DND-41 (cell line): ENCODE results near the gene ATP6V1C2.
A peak's percentile ranks its signal among the peaks of the same experiment; 100 is the strongest.

Experiments
- ATAC-seq: fragments of 200-7000 bp; cut with Tn5 transposase; 3 replicates; pipeline ENCODE4 v1.9.1; 2021; ENCODE audit warnings: low read depth; ENCODE audit not compliant: insufficient read depth
- DNase-seq: peaks from one replicate; pipeline ENCODE4 v3.0.0-alpha.2; 2020
- H2AFZ ChIP-seq: 2 replicates; pipeline ENCODE4 v1.6.0; 2012; ENCODE audit warnings: low read depth, low read length
- H3K27ac ChIP-seq: 2 replicates; pipeline ENCODE4 v1.5.1; 2012; ENCODE audit warnings: low read length, inconsistent platforms
- H3K27me3 ChIP-seq: fragments of 200-600 bp; sonication (generic); 2 replicates; pipeline ENCODE4 v1.6.0; 2012; ENCODE audit warnings: low read length, mild to moderate bottlenecking, inconsistent platforms; ENCODE audit not compliant: insufficient read depth, poor library complexity
- H3K36me3 ChIP-seq: 2 replicates; pipeline ENCODE4 v1.5.1; 2012; ENCODE audit warnings: low read length, inconsistent platforms; ENCODE audit not compliant: insufficient read depth
- H3K4me1 ChIP-seq: 2 replicates; pipeline ENCODE4 v1.5.1; 2012; ENCODE audit warnings: mild to moderate bottlenecking, low read length; ENCODE audit not compliant: insufficient read depth
- H3K4me2 ChIP-seq: 2 replicates; pipeline ENCODE4 v1.6.0; 2012; ENCODE audit warnings: mild to moderate bottlenecking, moderate library complexity, low read length, inconsistent platforms; ENCODE audit not compliant: insufficient read depth
- H3K4me3 ChIP-seq, 2 experiments: fragments of 200-600 bp in 1 of 2; shearing (Covaris generic) in 1 of 2; 2 replicates each; pipeline ENCODE4 v1.5.1; 2012 to 2016; ENCODE audit warnings: inconsistent platforms in 2 of 2, low read length in 2 of 2, mild to moderate bottlenecking in 2 of 2, low read depth in 1 of 2, moderate library complexity in 1 of 2
- H3K79me2 ChIP-seq: 2 replicates; pipeline ENCODE4 v1.6.0; 2012; ENCODE audit warnings: low read length, inconsistent platforms; ENCODE audit not compliant: insufficient read depth
- H3K9ac ChIP-seq: 2 replicates; pipeline ENCODE4 v1.6.0; 2012; ENCODE audit warnings: low read depth, mild to moderate bottlenecking, inconsistent platforms, low read length, moderate library complexity
- H3K9me3 ChIP-seq: 2 replicates; pipeline ENCODE4 v1.5.1; 2012; ENCODE audit warnings: low read length, moderate library complexity, mild to moderate bottlenecking, inconsistent platforms; ENCODE audit not compliant: insufficient read depth, severe bottlenecking
- H4K20me1 ChIP-seq: 2 replicates; pipeline ENCODE4 v1.6.0; 2012; ENCODE audit warnings: low read length; ENCODE audit not compliant: insufficient read depth
- EZH2 ChIP-seq: IDR thresholded peaks from 3 replicates; pipeline ENCODE4 v1.6.1; 2012; ENCODE audit warnings: borderline replicate concordance, low read depth, mild to moderate bottlenecking, moderate library complexity, low read length, inconsistent platforms; ENCODE audit not compliant: severe bottlenecking
- TF ChIP-seq, protein P1 (sequence below): IDR thresholded peaks from 2 replicates; pipeline ENCODE4 v1.5.1; 2012; ENCODE audit warnings: borderline replicate concordance, low read length, moderate library complexity, mild to moderate bottlenecking; ENCODE audit not compliant: poor library complexity, severe bottlenecking; ENCODE audit errors: extremely low read depth

The ATP6V1C2 gene

DNA sequence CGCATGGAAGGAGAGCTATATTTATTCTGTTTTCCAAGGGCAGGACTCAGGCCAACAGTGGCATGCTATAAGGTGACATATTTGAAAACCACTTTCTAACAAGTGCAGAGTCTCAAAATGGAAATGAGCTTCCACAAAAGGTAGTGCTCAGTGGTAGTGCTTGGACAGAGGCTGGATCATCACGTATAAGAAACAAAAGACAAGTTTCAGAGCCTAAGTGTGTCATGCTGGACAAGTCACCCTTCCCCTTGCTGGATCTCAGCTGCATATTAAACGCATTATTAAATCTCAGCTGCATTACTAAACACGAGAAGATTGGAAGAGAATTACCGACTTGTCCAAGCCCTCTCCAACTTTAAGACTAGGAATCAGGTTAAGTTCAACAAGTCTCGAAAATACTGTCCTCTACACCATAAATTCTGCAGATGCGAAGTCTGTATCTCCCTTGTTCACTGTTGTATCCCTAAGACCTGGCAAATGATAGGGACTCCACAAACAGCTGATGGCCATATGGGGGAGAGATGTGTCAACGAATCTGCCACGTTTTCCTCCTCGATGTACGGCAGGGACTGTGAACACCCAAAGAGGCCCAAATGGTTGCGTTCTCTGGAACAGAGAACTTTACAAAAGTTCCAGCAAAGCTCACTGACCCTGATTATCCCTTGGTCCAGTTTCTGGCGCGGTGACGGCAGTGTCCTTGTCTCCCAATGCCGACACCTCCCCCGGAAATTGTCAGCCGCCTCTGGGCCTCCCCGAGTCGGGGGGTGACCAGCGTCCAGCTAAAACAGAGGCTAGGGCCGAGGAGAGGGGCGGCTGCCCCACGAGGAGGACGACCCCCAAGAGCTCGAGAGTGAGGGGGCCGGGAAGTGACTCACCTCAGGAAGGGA lies 32.3 kb upstream of the ATP6V1C2 start:
- H3K4me1 ChIP-seq = peaks cover 46% of the 10 kb centered on the region
- H3K36me3 ChIP-seq = peaks cover 22% of the 10 kb centered on the region
- no peaks in the 10 kb centered on the region for H3K27me3 ChIP-seq
- H2AFZ ChIP-seq = peak overlapping the region; percentile 84
- H3K79me2 ChIP-seq = peaks cover 62% of the 10 kb centered on the region
- peak overlapping the region; percentile 99 for H3K4me2 ChIP-seq
- peaks cover 38% of the 10 kb centered on the region for H4K20me1 ChIP-seq
- ATAC-seq (peak; percentile 23; the same call in 1 of the 3 replicates), DNase-seq (no peak)
- H3K9ac ChIP-seq = peak overlapping the region; percentile 82
- peak overlapping the region; percentile 78 to 98 for H3K4me3 ChIP-seq
- no peak for TF ChIP-seq EZH2
- TF ChIP-seq, protein P1, sequence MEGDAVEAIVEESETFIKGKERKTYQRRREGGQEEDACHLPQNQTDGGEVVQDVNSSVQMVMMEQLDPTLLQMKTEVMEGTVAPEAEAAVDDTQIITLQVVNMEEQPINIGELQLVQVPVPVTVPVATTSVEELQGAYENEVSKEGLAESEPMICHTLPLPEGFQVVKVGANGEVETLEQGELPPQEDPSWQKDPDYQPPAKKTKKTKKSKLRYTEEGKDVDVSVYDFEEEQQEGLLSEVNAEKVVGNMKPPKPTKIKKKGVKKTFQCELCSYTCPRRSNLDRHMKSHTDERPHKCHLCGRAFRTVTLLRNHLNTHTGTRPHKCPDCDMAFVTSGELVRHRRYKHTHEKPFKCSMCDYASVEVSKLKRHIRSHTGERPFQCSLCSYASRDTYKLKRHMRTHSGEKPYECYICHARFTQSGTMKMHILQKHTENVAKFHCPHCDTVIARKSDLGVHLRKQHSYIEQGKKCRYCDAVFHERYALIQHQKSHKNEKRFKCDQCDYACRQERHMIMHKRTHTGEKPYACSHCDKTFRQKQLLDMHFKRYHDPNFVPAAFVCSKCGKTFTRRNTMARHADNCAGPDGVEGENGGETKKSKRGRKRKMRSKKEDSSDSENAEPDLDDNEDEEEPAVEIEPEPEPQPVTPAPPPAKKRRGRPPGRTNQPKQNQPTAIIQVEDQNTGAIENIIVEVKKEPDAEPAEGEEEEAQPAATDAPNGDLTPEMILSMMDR = no peak
- peak overlapping the region; percentile 68 for H3K27ac ChIP-seq
- no peaks in the 10 kb centered on the region for H3K9me3 ChIP-seq

DNA sequence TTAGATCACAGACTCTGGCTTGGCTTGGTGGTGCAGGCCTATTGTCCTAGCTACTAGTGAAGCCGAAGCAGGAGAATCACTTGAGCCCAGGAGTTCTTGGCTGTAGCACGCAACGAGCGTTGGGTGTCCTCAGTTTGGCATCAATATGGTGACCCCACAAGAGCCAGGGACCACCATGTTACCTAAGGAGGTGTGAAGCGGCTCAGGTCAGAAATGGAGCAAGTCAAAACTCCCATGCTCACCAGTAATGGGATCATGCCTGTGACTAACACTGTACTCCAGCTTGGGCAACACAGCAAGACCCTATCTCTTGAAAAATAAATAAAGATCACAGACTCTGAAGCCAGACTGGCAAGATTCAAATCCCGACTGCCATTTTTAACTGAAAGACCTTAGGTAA lies 29.9 kb upstream of the ATP6V1C2 start:
- Histone ChIP-seq H3K36me3 (peaks cover 13% of the 10 kb centered on the region), H3K4me2 (peak overlapping the region; percentile 99; the same call in 1 of the 2 replicates), H3K9ac (no peak overlapping the region), H3K9me3 (no peaks in the 10 kb centered on the region), H3K27me3 (no peaks in the 10 kb centered on the region), H3K79me2 (peaks cover 40% of the 10 kb centered on the region), H3K4me1 (peaks cover 42% of the 10 kb centered on the region), H4K20me1 (peaks cover 29% of the 10 kb centered on the region), H3K4me3 (no peak overlapping the region), H3K27ac (no peak overlapping the region), H2AFZ (no peak overlapping the region)
- no peak for DNase-seq
- no peak for ATAC-seq
- TF ChIP-seq EZH2 = no peak
- TF ChIP-seq, protein P1 = no peak

DNA sequence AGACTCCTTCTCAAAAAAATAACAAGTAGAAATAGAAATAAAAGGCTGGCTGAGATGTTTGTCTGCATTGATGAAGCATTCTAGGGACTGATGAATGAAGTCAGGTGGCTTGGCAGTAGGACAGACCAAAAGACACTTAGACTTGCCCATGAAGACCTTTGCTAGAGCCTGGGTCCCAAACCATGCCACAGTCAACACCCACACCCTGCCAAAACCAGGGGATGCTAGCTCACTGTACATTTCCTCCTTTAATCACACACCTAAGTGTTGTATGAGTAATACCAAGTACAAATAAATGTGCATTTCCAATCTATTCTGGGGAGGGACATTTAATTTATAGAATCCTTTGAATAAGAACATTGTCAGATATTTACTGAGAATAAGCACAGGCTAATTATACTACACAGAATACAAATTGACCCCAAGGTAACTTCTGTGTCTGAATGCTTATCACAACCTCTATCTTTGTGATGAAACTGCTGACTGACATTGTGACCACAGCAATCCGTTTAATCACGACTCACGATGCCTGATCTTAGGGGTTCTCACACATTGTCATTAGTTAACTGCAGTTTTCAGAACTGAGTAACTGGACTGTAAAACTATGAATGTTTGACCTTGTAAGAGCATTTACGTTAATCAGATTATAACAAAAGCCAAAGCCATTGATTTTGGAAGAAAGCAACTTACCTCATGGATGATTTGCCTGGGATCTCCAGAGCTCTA lies 21.2 kb upstream of the ATP6V1C2 start:
- H3K27ac ChIP-seq = no peak overlapping the region
- no peak for TF ChIP-seq EZH2
- TF ChIP-seq, protein P1 = no peak
- H3K9ac ChIP-seq = no peak overlapping the region
- no peak overlapping the region for H2AFZ ChIP-seq
- no peaks in the 10 kb centered on the region for H3K9me3 ChIP-seq
- H3K36me3 ChIP-seq = no peaks in the 10 kb centered on the region
- H3K4me2 ChIP-seq = no peak overlapping the region
- H3K27me3 ChIP-seq = no peaks in the 10 kb centered on the region
- H3K4me3 ChIP-seq = no peak overlapping the region
- H3K4me1 ChIP-seq = no peaks in the 10 kb centered on the region
- no peak for ATAC-seq
- H3K79me2 ChIP-seq = no peaks in the 10 kb centered on the region
- no peaks in the 10 kb centered on the region for H4K20me1 ChIP-seq
- DNase-seq = no peak
